Heart left ventricle (tissue), 16 donors: ENCODE measurements around the gene SLC25A14. TPM values are rescaled to one million over a fixed set of nuclear protein-coding genes. Genes with fewer than 3 reads are reported as not detected.
A peak's percentile ranks its signal among the peaks of the same experiment; 100 is the strongest.

ENCODE experiments used
- ATAC-seq, 4 donors: fragments of 200-7000 bp; cut with Tn5 transposase; one replicate each; pipeline ENCODE4 v1.9.1; 2020 to 2022; ENCODE audit warnings: moderate library complexity in 4 of 4, mild to moderate bottlenecking in 3 of 4, moderate number of reproducible peaks in 1 of 4
- DNase-seq, 5 donors: peaks; one replicate each; pipeline ENCODE4 v3.0.0-alpha.2; 2020
- H3K27ac ChIP-seq, 12 donors: fragments of 200-600 bp; sonication (generic) in 4 of 12; one replicate each; pipeline versions ENCODE4 v1.5.0 to v1.8.0; 2016 to 2022; ENCODE audit warnings: mild to moderate bottlenecking in 2 of 12
- H3K27me3 ChIP-seq, 9 donors: fragments of 200-600 bp; sonication (generic) in 2 of 9; one replicate each; pipeline versions ENCODE4 v1.5.1 to v1.8.0; 2016 to 2022; ENCODE audit warnings: mild to moderate bottlenecking in 3 of 9
- H3K36me3 ChIP-seq, 9 donors: fragments of 200-600 bp; sonication (generic) in 2 of 9; one replicate each; pipeline versions ENCODE4 v1.5.0 to v1.8.0; 2018 to 2022; ENCODE audit warnings: mild to moderate bottlenecking in 2 of 9
- H3K4me1 ChIP-seq, 12 donors: fragments of 200-600 bp; sonication (generic) in 4 of 12; one replicate each; pipeline versions ENCODE4 v1.5.0 to v1.8.0; 2016 to 2022; ENCODE audit warnings: mild to moderate bottlenecking in 3 of 12
- H3K4me3 ChIP-seq, 12 donors: fragments of 200-600 bp; sonication (generic) in 4 of 12; one replicate each; pipeline versions ENCODE4 v1.5.0 to v1.8.0; 2017 to 2022; ENCODE audit warnings: mild to moderate bottlenecking in 9 of 12, moderate library complexity in 4 of 12
- H3K9me3 ChIP-seq, 12 donors: fragments of 200-600 bp; sonication (generic) in 4 of 12; one replicate each; pipeline versions ENCODE4 v1.5.0 to v1.8.0; 2016 to 2022; ENCODE audit warnings: mild to moderate bottlenecking in 1 of 12
- CTCF ChIP-seq, 12 donors: fragments of 200-600 bp; sonication (generic) in 4 of 12; IDR thresholded peaks; one replicate each; pipeline versions ENCODE4 v1.5.0 to v1.8.0; 2018 to 2022; ENCODE audit warnings: antibody characterized with exemption in 12 of 12, mild to moderate bottlenecking in 5 of 12
- POLR2A ChIP-seq, 2 donors: fragments of 450-650 bp; IDR thresholded peaks; one replicate each; pipeline ENCODE4 v1.6.1; 2017; ENCODE audit warnings: antibody characterized with exemption in 2 of 2, mild to moderate bottlenecking in 2 of 2, moderate library complexity in 2 of 2
- WGBS, 4 donors: extraction: QIAGEN DNeasy Blood & Tissue Kit in 2 of 4; methylation state at CpG; one replicate each; pipeline versions ENCODE4 v1.1.5 to v1.1.7; 2013 to 2018; 5-methylcytosine and 5-hydroxymethylcytosine counted together
- intact Hi-C, 10 donors: fragments of 100-400 bp; cut with DNase I; formaldehyde crosslinking; loops; one replicate each; pipeline versions ENCODE4 v1.11.1 to v1.14.2; 2022
- polyA plus RNA-seq, 2 donors: library from polyadenylated mRNA; stranded (reverse); fragments of 200-250 nt; gene quantifications; one replicate each; pipeline ENCODE4 v1.2.3, GENCODE V29; 2013
- total RNA-seq, 9 donors: library from RNA; depleted of rRNA in 2 of 9; stranded (reverse); fragments of >200 nt in 2 of 9; fragmentation: NEBNext Ultra II Directional in 3 of 9; extraction: Animal tissue kit (Norgen Biotek cat#: 25700) in 3 of 9; gene quantifications; one replicate each; pipeline versions ENCODE4 v1.1.0 to v1.2.4, GENCODE V29; 2016 to 2023
- donor health status: ischemic (EF 13 %, LVEDD 7.1; RV severe dilation, severe dysfunction).
- donor health status: healthy with polysubstance abuse.
- donor health status: DM: no; HTN: yes; CAD: no.
- donor health status: DM: no; HTN: no; CAD: no.
- donor health status: ischemic (EF 25% LVEDD 6.9; RV normal size, moderate dysfunction).
- donor health status: ischemic (EF 25% LVEDD 5.7; RV mildly dilated, moderate dysfunction).
- donor health status: healthy.
- donor health status: DM: yes; HTN: yes; CAD: no.
- donor health status: ischemic (EF 35%, LVEDD 5.7; RV mildly dilated, moderate dysfunction).
- donor health status: nonischemic (EF 11% LVEDD 7.7; RV severe dilation, severe dysfunction).
- donor health status: DM: yes; HTN: yes; CAD: no.
- donor health status: PGD.
- donor health status: ischemic (EF 29% LVEDD 5.4; RV normal size, mild dysfunction).
- donor health status: nonischemic (EF 23%, LVEDD 6.1; RV moderate dilation, normal function).

The SLC25A14 gene
- total and polyA plus RNA-seq, 11 donors = 5.7 to 17.7 (median 7.1) TPM

GRCh38 chrX:130395341-130395740 is 55.6 kb downstream of the SLC25A14 start:
- ATAC-seq (no peak), DNase-seq (no peak)
- intact Hi-C loops = loop anchor here in 2 of 10 donors (5.0 to 10.0 kb wide), 2 partner anchors 519 to 522 kb away; no protein-coding TSS in a partner anchor
- Histone ChIP-seq H3K4me3 (no peak overlapping the region), H3K4me1 (no peaks in the 10 kb centered on the region), H3K27ac (no peak overlapping the region), H3K9me3 (no peaks in the 10 kb centered on the region), H3K27me3 (peaks cover 0 to 32% (median 0%) of the 10 kb centered on the region in 9 donors), H3K36me3 (no peaks in the 10 kb centered on the region)
- WGBS, 4 donors = 60 to 68% (median 65%) methylated on average over 7 of the region's 7 CpGs
- TF ChIP-seq CTCF (IDR thresholded peaks at IDR 0.05) (no peak), POLR2A (IDR thresholded peaks at IDR 0.05) (no peak)

GRCh38 chrX:130401415-130402207 is 61.9 kb downstream of the SLC25A14 start, which contains the start of gene RBMX2:
TSS of gene RBMX2 (plus strand) at chrX:130401987. CDS start at chrX:130402033, 46 bp downstream.
- intact Hi-C loops = loop anchor here in 1 of 10 donors (5.0 kb wide), 1 partner anchor 511 kb away; no protein-coding TSS in a partner anchor
- WGBS, 4 donors = 1 to 44% (median 21%) methylated on average over 37 to 47 of the region's 47 CpGs
- peaks cover 0 to 15% (median 3%) of the 10 kb centered on the region in 9 donors for H3K36me3 ChIP-seq
- H3K9me3 ChIP-seq = no peaks in the 10 kb centered on the region
- peaks cover 0 to 14% (median 0%) of the 10 kb centered on the region in 12 donors for H3K4me1 ChIP-seq
- ATAC-seq (peak; percentile 92 to 100 (median 96)), DNase-seq (peak; percentile 71 to 84 (median 77))
- peak within 1 kb of the TSS; percentile 46 to 94 (median 70) for H3K4me3 ChIP-seq
- peaks cover 0 to 8% (median 0%) of the 10 kb centered on the region in 9 donors for H3K27me3 ChIP-seq
- TF ChIP-seq POLR2A (IDR thresholded peaks at IDR 0.05) (peak in 1 of 2 donors; percentile 76), CTCF (IDR thresholded peaks at IDR 0.05) (no peak)
- H3K27ac ChIP-seq = peak within 1 kb of the TSS; percentile 32 to 79 (median 70)

- Histone ChIP-seq H3K4me3 (peak overlapping the region; percentile 46 to 94 (median 70)), H3K27ac (peak overlapping the region in 11 of 12 donors; percentile 32 to 79 (median 71)), H3K4me1 (peaks cover 0 to 14% (median 0%) of the 10 kb centered on the region in 12 donors), H3K27me3 (peaks cover 0 to 6% (median 0%) of the 10 kb centered on the region in 9 donors), H3K36me3 (peaks cover 0 to 22% (median 3%) of the 10 kb centered on the region in 9 donors), H3K9me3 (no peaks in the 10 kb centered on the region)
- peak in 1 of 4 donors; percentile 20 for ATAC-seq
- TF ChIP-seq POLR2A (IDR thresholded peaks at IDR 0.05) = no peak
- TF ChIP-seq CTCF (IDR thresholded peaks at IDR 0.05) = no peak
- no peak for DNase-seq
- intact Hi-C loops = loop anchor here in 1 of 10 donors (5.0 kb wide), 1 partner anchor 510 kb away; no protein-coding TSS in a partner anchor
- 0 to 40% (median 14%) methylated on average over 13 of the region's 13 CpGs for WGBS, 4 donors
These were observed 62.5 kb downstream of the SLC25A14 start for GRCh38 chrX:130402208-130402684.

GRCh38 chrX:130413415-130413814 is 73.7 kb downstream of the SLC25A14 start:
- intact Hi-C loops = no loop called here
- WGBS, 4 donors = 39 to 74% (median 58%) methylated on average over 2 of the region's 2 CpGs

More at GRCh38 chrX:130413415-130413814, 73.7 kb downstream of the SLC25A14 start:
- DNase-seq (no peak), ATAC-seq (peak in 1 of 4 donors; percentile 42)
- peaks cover 0 to 52% (median 12%) of the 10 kb centered on the region in 9 donors for H3K36me3 ChIP-seq
- no peaks in the 10 kb centered on the region for H3K9me3 ChIP-seq
- H3K27ac ChIP-seq = no peak overlapping the region
- no peaks in the 10 kb centered on the region for H3K4me1 ChIP-seq
- TF ChIP-seq POLR2A (IDR thresholded peaks at IDR 0.05) (no peak), CTCF (IDR thresholded peaks at IDR 0.05) (no peak)
- no peak overlapping the region for H3K4me3 ChIP-seq
- H3K27me3 ChIP-seq = no peaks in the 10 kb centered on the region
